H1 (cell line): ENCODE measurements around the gene CGA. TPM values are rescaled to one million over a fixed set of nuclear protein-coding genes. Genes with fewer than 3 reads are reported as not detected.

Experiments used
- CTCF ChIA-PET: fragments of 300-600 bp; sonication (Branson Sonifier 250); formaldehyde crosslinking; loops from one replicate; lab custom pipeline; 2021; ENCODE audit not compliant: partially characterized antibody; lab: Charles Lee
- POLR2A ChIA-PET: fragments of 300-600 bp; sonication (Branson Sonifier 250); formaldehyde crosslinking; loops from one replicate; lab custom pipeline; 2021; ENCODE audit warnings: inconsistent platforms; ENCODE audit not compliant: partially characterized antibody; lab: Charles Lee
- DNase-seq, 2 experiments: peaks; one replicate each; pipeline versions ENCODE4 v3.0.0 to v3.0.0-alpha.2; 2010 to 2022; ENCODE audit warnings: low spot score in 2 of 2, low read depth in 1 of 2, mixed read lengths in 1 of 2
- FAIRE-seq: peaks from 2 replicates; lab custom pipeline; 2011; peaks lifted over from hg19 to GRCh38; lab: Jason Lieb, UNC
- H2AFZ ChIP-seq: 2 replicates; pipeline ENCODE4 v1.8.1; 2012; ENCODE audit warnings: low read length, inconsistent platforms
- H2AK5ac ChIP-seq: 2 replicates; pipeline ENCODE4 v1.6.1; 2013; ENCODE audit warnings: low read depth, low read length
- H2BK120ac ChIP-seq: replicated peaks from 2 replicates; pipeline ENCODE3; 2013; ENCODE audit warnings: low read depth, low read length, inconsistent platforms
- H2BK12ac ChIP-seq: 2 replicates; pipeline ENCODE4 v1.6.1; 2013; ENCODE audit warnings: low read depth, low read length
- H2BK15ac ChIP-seq: 2 replicates; pipeline ENCODE4 v1.6.1; 2013; ENCODE audit warnings: low read length
- H2BK20ac ChIP-seq: 2 replicates; pipeline ENCODE4 v1.6.1; 2013; ENCODE audit warnings: low read length
- H2BK5ac ChIP-seq: 2 replicates; pipeline ENCODE4 v1.6.1; 2013; ENCODE audit warnings: low read depth, low read length
- H3K14ac ChIP-seq: 2 replicates; pipeline ENCODE4 v1.6.1; 2013; ENCODE audit warnings: inconsistent platforms; ENCODE audit not compliant: insufficient read length
- H3K18ac ChIP-seq: 2 replicates; pipeline ENCODE4 v1.6.1; 2013; ENCODE audit warnings: low read length; ENCODE audit errors: extremely low read depth
- H3K23ac ChIP-seq: 2 replicates; pipeline ENCODE4 v1.6.1; 2013; ENCODE audit warnings: inconsistent platforms; ENCODE audit not compliant: insufficient read length
- H3K23me2 ChIP-seq: 2 replicates; pipeline ENCODE4 v1.6.1; 2013; ENCODE audit warnings: low read depth, low read length
- H3K27ac ChIP-seq: 2 replicates; pipeline ENCODE4 v1.6.1; 2011; ENCODE audit warnings: low read depth, low read length, inconsistent platforms
- H3K27me3 ChIP-seq, 4 experiments: replicated peaks in 1 of 4; 1 replicate in 1 of 4; 2 replicates in 3 of 4; pipeline versions ENCODE4 v1.6.1 to v1.8.1; 2011 to 2013; ENCODE audit warnings: low read length in 3 of 4, mild to moderate bottlenecking in 3 of 4, inconsistent platforms in 2 of 4, mixed read lengths in 2 of 4, moderate library complexity in 1 of 4; ENCODE audit not compliant: control insufficient read depth in 3 of 4, insufficient read depth in 3 of 4; ENCODE audit errors: extremely low read depth in 1 of 4
- H3K36me3 ChIP-seq, 4 experiments: 2 replicates each; pipeline versions ENCODE4 v1.6.1 to v1.8.1; 2011 to 2013; ENCODE audit warnings: mild to moderate bottlenecking in 4 of 4, low read length in 3 of 4, moderate library complexity in 2 of 4, control low read depth in 1 of 4, inconsistent platforms in 1 of 4; ENCODE audit not compliant: insufficient read depth in 4 of 4, control insufficient read depth in 2 of 4
- H3K4ac ChIP-seq: replicated peaks from 2 replicates; pipeline ENCODE3; 2013; ENCODE audit warnings: low read length, low read depth, mixed read lengths, inconsistent platforms; ENCODE audit not compliant: insufficient read length
- H3K4me1 ChIP-seq, 4 experiments: replicated peaks in 1 of 4; 1 replicate in 1 of 4; 2 replicates in 3 of 4; pipeline versions ENCODE4 v1.6.1 to v1.8.1; 2011 to 2013; ENCODE audit warnings: low read length in 3 of 4, inconsistent platforms in 2 of 4, mixed read lengths in 1 of 4; ENCODE audit not compliant: insufficient read depth in 4 of 4, control insufficient read depth in 3 of 4
- H3K4me2 ChIP-seq, 2 experiments: 2 replicates each; pipeline versions ENCODE4 v1.6.1 to v1.8.1; 2011 to 2013; ENCODE audit warnings: low read depth in 2 of 2, low read length in 2 of 2, control low read depth in 1 of 2, inconsistent platforms in 1 of 2, mild to moderate bottlenecking in 1 of 2; ENCODE audit not compliant: insufficient read depth in 1 of 2
- H3K4me3 ChIP-seq, 4 experiments: fragments of 200-600, 300-600 bp in 1 of 4; sonication (generic), shearing (Covaris generic), sonication (Bioruptor Twin) in 1 of 4; 2 replicates each; pipeline versions ENCODE4 v1.5.1 to v1.8.1; 2011 to 2016; ENCODE audit warnings: low read length in 4 of 4, low read depth in 3 of 4, control low read depth in 2 of 4, inconsistent platforms in 2 of 4, mild to moderate bottlenecking in 2 of 4, mixed read lengths in 1 of 4, moderate library complexity in 1 of 4; ENCODE audit not compliant: insufficient read depth in 2 of 4; ENCODE audit errors: extremely low read depth in 1 of 4
- H3K56ac ChIP-seq: replicated peaks from 2 replicates; pipeline ENCODE3; 2013; ENCODE audit warnings: low read depth, mild to moderate bottlenecking, mixed read lengths, low read length, inconsistent platforms; ENCODE audit not compliant: insufficient read length
- H3K79me1 ChIP-seq: 2 replicates; pipeline ENCODE4 v1.6.1; 2013; ENCODE audit warnings: low read depth, low read length, control low read depth
- H3K79me2 ChIP-seq, 2 experiments: 2 replicates each; pipeline versions ENCODE4 v1.6.1 to v1.8.1; 2012 to 2013; ENCODE audit warnings: low read length in 2 of 2, mild to moderate bottlenecking in 2 of 2, inconsistent platforms in 1 of 2; ENCODE audit not compliant: insufficient read depth in 2 of 2, control insufficient read depth in 1 of 2
- H3K9ac ChIP-seq, 4 experiments: replicated peaks in 1 of 4; 1 replicate in 1 of 4; 2 replicates in 3 of 4; pipeline versions ENCODE4 v1.6.1 to v1.8.1; 2011 to 2013; ENCODE audit warnings: low read depth in 3 of 4, low read length in 3 of 4, control low read depth in 2 of 4, mild to moderate bottlenecking in 2 of 4, moderate library complexity in 2 of 4, inconsistent platforms in 1 of 4; ENCODE audit errors: extremely low read depth in 1 of 4
- H3K9me3 ChIP-seq, 2 experiments: 2 replicates each; pipeline versions ENCODE4 v1.6.1 to v1.8.1; 2012 to 2013; ENCODE audit warnings: mild to moderate bottlenecking in 2 of 2, moderate library complexity in 2 of 2, control low read depth in 1 of 2, inconsistent platforms in 1 of 2, low read depth in 1 of 2, low read length in 1 of 2, mixed read lengths in 1 of 2; ENCODE audit not compliant: insufficient read depth in 2 of 2
- H4K20me1 ChIP-seq, 2 experiments: replicated peaks in 1 of 2; 2 replicates each; pipeline versions ENCODE3 to v1.8.1; 2011 to 2013; ENCODE audit warnings: inconsistent platforms in 2 of 2, low read length in 2 of 2, mild to moderate bottlenecking in 1 of 2; ENCODE audit not compliant: insufficient read depth in 2 of 2, control insufficient read depth in 1 of 2
- H4K5ac ChIP-seq: 2 replicates; pipeline ENCODE4 v1.6.1; 2013; ENCODE audit warnings: low read length, low read depth, mixed read lengths, inconsistent platforms; ENCODE audit not compliant: insufficient read length
- H4K8ac ChIP-seq: 2 replicates; pipeline ENCODE4 v1.8.0; 2013; ENCODE audit warnings: mild to moderate bottlenecking, moderate library complexity, low read length, inconsistent platforms; ENCODE audit not compliant: insufficient read depth; ENCODE audit errors: extremely low read depth
- H4K91ac ChIP-seq: replicated peaks from 2 replicates; pipeline ENCODE3; 2013; ENCODE audit warnings: low read length, mixed read lengths, inconsistent platforms; ENCODE audit not compliant: insufficient read length
- ASH2L ChIP-seq: fragments of 200-600, 300-600 bp; sonication (generic); IDR thresholded peaks from one replicate; pipeline ENCODE4 v1.7.1; 2017; ENCODE audit warnings: low read length
- ATF2 ChIP-seq: IDR thresholded peaks from 2 replicates; pipeline ENCODE4 v1.6.1; 2012; ENCODE audit warnings: low read length, inconsistent platforms
- CBX5 ChIP-seq: fragments of 300-800, 300-1000 bp; sonication (generic); IDR thresholded peaks from 2 replicates; pipeline ENCODE4 v1.7.1; 2016; ENCODE audit warnings: antibody characterized with exemption, low read length, low read depth
- CEBPB ChIP-seq: IDR thresholded peaks from 2 replicates; pipeline ENCODE4 v1.6.1; 2012; ENCODE audit warnings: low read depth, low read length
- EGR1 ChIP-seq: IDR thresholded peaks from 2 replicates; pipeline ENCODE4 v1.6.1; 2011; ENCODE audit warnings: low read depth, low read length, borderline replicate concordance
- PHF8 ChIP-seq: fragments of 200-600 bp; sonication (generic); conservative IDR thresholded peaks from 2 replicates; pipeline ENCODE4 v1.7.1; 2012; ENCODE audit warnings: low read depth, mild to moderate bottlenecking, inconsistent platforms, low read length, moderate library complexity
- RAD21 ChIP-seq, 2 experiments: IDR thresholded peaks in 1 of 2; conservative IDR thresholded peaks in 1 of 2; 2 replicates each; pipeline ENCODE4 v1.6.1; 2011; ENCODE audit warnings: low read depth in 2 of 2, low read length in 2 of 2, improper control_type of control experiment in 1 of 2, inconsistent platforms in 1 of 2, mild to moderate bottlenecking in 1 of 2, moderate library complexity in 1 of 2
- RBBP5 ChIP-seq: IDR thresholded peaks from 2 replicates; pipeline ENCODE4 v1.7.1; 2012; ENCODE audit warnings: low read depth, mild to moderate bottlenecking, inconsistent platforms, low read length, moderate library complexity, borderline replicate concordance
- RXRA ChIP-seq: IDR thresholded peaks from 2 replicates; pipeline ENCODE4 v1.6.1; 2011; ENCODE audit warnings: low read depth, mild to moderate bottlenecking, low read length, moderate library complexity; ENCODE audit not compliant: insufficient read depth
- SIRT6 ChIP-seq: IDR thresholded peaks from one replicate; pipeline ENCODE4 v1.7.1; 2012; ENCODE audit warnings: low read length, inconsistent platforms
- SP4 ChIP-seq: IDR thresholded peaks from 2 replicates; pipeline ENCODE4 v1.6.1; 2012; ENCODE audit warnings: low read length, inconsistent platforms
- SUZ12 ChIP-seq: fragments of 200-600 bp; sonication (generic); IDR thresholded peaks from 2 replicates; pipeline ENCODE4 v1.6.1; 2012; ENCODE audit warnings: mild to moderate bottlenecking, inconsistent platforms, low read length, moderate library complexity, mixed read lengths
- TAF7 ChIP-seq: optimal IDR thresholded peaks from 2 replicates; pipeline ENCODE3; 2011; ENCODE audit warnings: low read depth, mild to moderate bottlenecking, inconsistent platforms, low read length, moderate library complexity, borderline replicate concordance
- WGBS, 2 experiments: shearing (Covaris generic) in 1 of 2; methylation state at CpG; one replicate each; pipeline versions ENCODE4 v1.1.6 to v1.1.7; 2013 to 2015; ENCODE audit warnings: low lambda C conversion rate in 2 of 2, mixed read lengths in 2 of 2, inconsistent platforms in 1 of 2, low coverage in 1 of 2, missing lambda C conversion rate in 1 of 2; ENCODE audit not compliant: insufficient replicate concordance in 2 of 2, insufficient coverage in 1 of 2, insufficient read length in 1 of 2; ENCODE audit errors: extremely low coverage in 1 of 2, missing lambda C conversion rate in 1 of 2; 5-methylcytosine and 5-hydroxymethylcytosine counted together
- polyA plus RNA-seq, 7 experiments: library from polyadenylated mRNA; depleted of rRNA in 3 of 7; stranded (reverse) in 5 of 7; unstranded in 2 of 7; fragments of >200 nt in 5 of 7; fragments of 200-250 nt in 2 of 7; gene quantifications; 1 replicate in 5 of 7; 2 replicates in 1 of 7; 4 replicates in 1 of 7; pipeline versions ENCODE4 v1.2.1 to v1.2.3, GENCODE V29; 2011 to 2013; ENCODE audit warnings: missing spikeins in 2 of 7, mixed read lengths in 2 of 7
- total RNA-seq: library from RNA; stranded (reverse); fragmentation: NEBNext Ultra II Directional; extraction: Animal tissue kit (Norgen Biotek cat#: 25700); gene quantifications from 2 replicates; pipeline ENCODE4 v1.2.1, GENCODE V29; 2021

Gene CGA
- total and polyA plus RNA-seq, 2 of the 8 experiments (the other 6 are each of a cell fraction or from before 2014, with no cell fraction given): not detected

DNA sequence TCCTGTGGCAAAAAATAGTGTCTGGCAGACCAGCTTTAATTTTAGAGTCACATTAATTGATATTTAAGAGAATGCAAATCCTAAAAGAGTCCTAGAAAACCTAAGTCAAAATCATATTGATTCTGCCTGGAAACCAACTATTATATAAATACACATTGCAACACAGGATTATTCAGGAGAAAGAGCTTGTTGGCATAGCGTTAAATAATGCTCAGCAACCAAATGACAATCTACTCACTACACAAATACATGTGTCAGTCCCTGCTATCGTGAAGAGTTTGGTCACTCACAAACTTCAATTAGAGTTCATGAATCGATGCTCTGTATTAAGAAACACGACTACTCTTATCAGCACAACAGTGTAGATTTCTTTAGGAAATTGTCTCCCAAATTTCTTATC lies 54.2 kb downstream of the CGA start:
- Histone ChIP-seq H4K8ac (no peak overlapping the region), H3K79me2 (no peaks in the 10 kb centered on the region), H3K4me3 (no peak overlapping the region), H3K36me3 (no peaks in the 10 kb centered on the region), H3K4me1 (no peaks in the 10 kb centered on the region; a peak in 2 of 7 replicates), H2BK12ac (no peak overlapping the region), H3K14ac (no peak overlapping the region), H3K4ac (no peak overlapping the region), H3K4me2 (no peak overlapping the region), H3K27ac (no peak overlapping the region), H3K9ac (no peak overlapping the region), H4K20me1 (no peaks in the 10 kb centered on the region), H2AK5ac (no peak overlapping the region), H2BK120ac (no peak overlapping the region), H3K9me3 (no peaks in the 10 kb centered on the region), H3K56ac (no peak overlapping the region), H3K18ac (no peak overlapping the region), H3K27me3 (no peaks in the 10 kb centered on the region), H3K23me2 (no peaks in the 10 kb centered on the region), H2AFZ (no peak overlapping the region), H2BK5ac (no peak overlapping the region), H4K91ac (no peak overlapping the region), H3K79me1 (no peaks in the 10 kb centered on the region), H2BK15ac (no peak overlapping the region), H2BK20ac (no peak overlapping the region), H3K23ac (no peak overlapping the region), H4K5ac (no peak overlapping the region)
- FAIRE-seq (no peak), DNase-seq (no peak)
- CTCF ChIA-PET: no interaction called here
- POLR2A ChIA-PET: interaction anchor here (0.6 kb wide), 1 partner anchor 67 kb away, joined by 3 read pairs; no protein-coding TSS in a partner anchor
- WGBS, 2 experiments: 80% methylated on average over 4 of the region's 4 CpGs; no CpG with 5 or more reads in 1 of the 2 experiments
- TF ChIP-seq ATF2: no peak
- TF ChIP-seq PHF8: no peak
- TF ChIP-seq TAF7: no peak
- TF ChIP-seq RBBP5: no peak
- TF ChIP-seq SUZ12: no peak
- no peak for TF ChIP-seq EGR1
- TF ChIP-seq SP4: no peak
- TF ChIP-seq SIRT6: no peak
- no peak for TF ChIP-seq RXRA
- no peak for TF ChIP-seq ASH2L
- TF ChIP-seq RAD21 (IDR thresholded peaks at IDR 0.05 in 1 of 2, conservative IDR thresholded peaks at IDR 0.05 in 1 of 2; ENCODE audit: low read depth in 2 of 2, low read length in 2 of 2): no peak
- no peak for TF ChIP-seq CEBPB
- TF ChIP-seq CBX5: no peak
